HepG2 (cell line): ENCODE data around the gene TMEM267. TPM values are rescaled to one million over a fixed set of nuclear protein-coding genes. Genes with fewer than 3 reads are reported as not detected.

Experiments
- ARNT ChIP-seq: fragments of 450-650 bp; IDR thresholded peaks from 2 replicates; pipeline ENCODE4 v1.6.1; 2017
- IKZF4 ChIP-seq: sonication (generic); formaldehyde crosslinking; IDR thresholded peaks from 2 replicates; pipeline ENCODE4 v1.5.1; 2020; ENCODE audit warnings: borderline replicate concordance, mild to moderate bottlenecking, low read depth, missing genetic modification reagents; ENCODE audit errors: not compliant biosample characterization
- RFX1 ChIP-seq: fragments of 450-650 bp; IDR thresholded peaks from 2 replicates; pipeline ENCODE4 v1.6.1; 2017
- ZFAT ChIP-seq: sonication (generic); formaldehyde crosslinking; conservative IDR thresholded peaks from 2 replicates; pipeline ENCODE4 v1.8.1; 2023; ENCODE audit warnings: missing genetic modification reagents, inconsistent platforms
- ZKSCAN8 ChIP-seq: IDR thresholded peaks from 2 replicates; pipeline ENCODE4 v1.6.1; 2016; ENCODE audit warnings: borderline replicate concordance, missing genetic modification reagents, missing compliant biosample characterization
- ZNF672 ChIP-seq: sonication (generic); formaldehyde crosslinking; IDR thresholded peaks from 2 replicates; pipeline ENCODE4 v1.8.1; 2022; ENCODE audit warnings: missing genetic modification reagents
- polyA plus RNA-seq, 8 experiments: library from polyadenylated mRNA; depleted of rRNA in 3 of 8; stranded (reverse) in 7 of 8; unstranded in 1 of 8; fragments of >200 nt; fragmentation: Illumina TruSeq in 4 of 8; extraction: Trizol in 4 of 8; gene quantifications; 2 replicates each; pipeline versions ENCODE4 v1.2.1 to v1.2.3, GENCODE V29; 2011 to 2016; ENCODE audit warnings: low read depth in 4 of 8, missing spikeins in 1 of 8, mixed read lengths in 1 of 8; ENCODE audit not compliant: insufficient read depth in 1 of 8
- total RNA-seq, 5 experiments: library from RNA; depleted of rRNA; stranded (reverse); fragments of >200 nt; fragmentation: Illumina TruSeq; extraction: Trizol; gene quantifications; 2 replicates each; pipeline ENCODE4 v1.2.3, GENCODE V29; 2016; ENCODE audit warnings: low read depth in 1 of 5
- TF ChIP-seq, protein P1 (sequence below): sonication (generic); formaldehyde crosslinking; IDR thresholded peaks from one replicate; pipeline ENCODE4 v1.5.1; 2020; ENCODE audit warnings: mild to moderate bottlenecking, missing genetic modification reagents; ENCODE audit errors: not compliant biosample characterization
- TF ChIP-seq, protein P2 (sequence below): sonication (generic); formaldehyde crosslinking; IDR thresholded peaks from 2 replicates; pipeline ENCODE4 v1.5.1; 2020; ENCODE audit warnings: mild to moderate bottlenecking, missing genetic modification reagents, borderline replicate concordance
- TF ChIP-seq, protein P3 (sequence below): sonication (generic); formaldehyde crosslinking; IDR thresholded peaks from 2 replicates; pipeline ENCODE4 v1.5.0; 2020; ENCODE audit warnings: missing genetic modification reagents
- TF ChIP-seq, protein P4 (sequence below): sonication (generic); formaldehyde crosslinking; IDR thresholded peaks from 2 replicates; pipeline ENCODE4 v1.4.0; 2020; ENCODE audit warnings: low read depth, mild to moderate bottlenecking, missing genetic modification reagents
- TF ChIP-seq, protein P5 (sequence below): sonication (generic); formaldehyde crosslinking; IDR thresholded peaks from 2 replicates; pipeline ENCODE4 v1.8.0; 2023; ENCODE audit warnings: mild to moderate bottlenecking, missing genetic modification reagents

TMEM267 gene
- total and polyA plus RNA-seq, 2 of the 13 experiments (the other 11 are each of a cell fraction or from before 2014, with no cell fraction given) = 8.9 to 12.6 TPM

DNA sequence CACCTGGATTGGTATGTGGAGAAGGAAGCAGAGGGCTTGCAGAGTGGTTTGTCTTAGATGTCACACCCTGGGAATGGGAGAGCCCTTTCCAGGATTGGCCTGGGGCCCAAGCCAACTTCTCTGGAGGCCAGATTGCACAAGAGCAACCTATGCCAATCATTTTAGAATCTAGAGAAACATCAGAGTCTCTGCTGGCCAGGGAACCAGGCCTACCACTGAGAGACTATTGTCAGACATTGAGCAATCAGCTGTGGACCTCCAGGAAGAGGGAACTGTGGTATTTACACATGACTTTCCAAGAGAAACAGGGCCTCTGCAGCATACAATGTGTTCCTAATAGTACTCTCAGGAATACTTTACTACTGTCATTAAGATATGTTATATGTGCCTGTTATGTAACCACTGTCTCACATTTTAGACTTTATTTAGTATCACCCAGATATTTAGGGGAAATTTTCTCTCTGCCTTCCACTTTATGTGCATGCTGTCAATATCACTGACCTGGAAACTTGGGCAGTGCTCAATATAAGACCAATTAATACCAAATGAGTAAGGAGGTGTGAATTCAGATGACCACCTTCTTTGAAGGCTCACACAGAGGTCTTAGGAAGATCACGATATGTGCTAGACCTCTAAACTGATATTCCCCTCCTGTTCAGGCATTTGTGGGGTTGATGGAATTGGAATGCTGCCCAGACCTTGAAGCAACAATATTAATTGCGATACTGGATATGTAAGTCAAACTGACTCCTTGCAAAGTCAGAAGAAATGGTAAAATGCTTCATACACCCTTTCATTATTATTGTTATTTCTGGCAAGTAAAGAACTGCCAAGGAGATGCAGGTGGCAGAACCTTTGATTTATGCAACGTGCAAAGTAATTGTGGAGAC is 50.9 kb downstream of the TMEM267 start (continued):
- TF ChIP-seq, protein P1, sequence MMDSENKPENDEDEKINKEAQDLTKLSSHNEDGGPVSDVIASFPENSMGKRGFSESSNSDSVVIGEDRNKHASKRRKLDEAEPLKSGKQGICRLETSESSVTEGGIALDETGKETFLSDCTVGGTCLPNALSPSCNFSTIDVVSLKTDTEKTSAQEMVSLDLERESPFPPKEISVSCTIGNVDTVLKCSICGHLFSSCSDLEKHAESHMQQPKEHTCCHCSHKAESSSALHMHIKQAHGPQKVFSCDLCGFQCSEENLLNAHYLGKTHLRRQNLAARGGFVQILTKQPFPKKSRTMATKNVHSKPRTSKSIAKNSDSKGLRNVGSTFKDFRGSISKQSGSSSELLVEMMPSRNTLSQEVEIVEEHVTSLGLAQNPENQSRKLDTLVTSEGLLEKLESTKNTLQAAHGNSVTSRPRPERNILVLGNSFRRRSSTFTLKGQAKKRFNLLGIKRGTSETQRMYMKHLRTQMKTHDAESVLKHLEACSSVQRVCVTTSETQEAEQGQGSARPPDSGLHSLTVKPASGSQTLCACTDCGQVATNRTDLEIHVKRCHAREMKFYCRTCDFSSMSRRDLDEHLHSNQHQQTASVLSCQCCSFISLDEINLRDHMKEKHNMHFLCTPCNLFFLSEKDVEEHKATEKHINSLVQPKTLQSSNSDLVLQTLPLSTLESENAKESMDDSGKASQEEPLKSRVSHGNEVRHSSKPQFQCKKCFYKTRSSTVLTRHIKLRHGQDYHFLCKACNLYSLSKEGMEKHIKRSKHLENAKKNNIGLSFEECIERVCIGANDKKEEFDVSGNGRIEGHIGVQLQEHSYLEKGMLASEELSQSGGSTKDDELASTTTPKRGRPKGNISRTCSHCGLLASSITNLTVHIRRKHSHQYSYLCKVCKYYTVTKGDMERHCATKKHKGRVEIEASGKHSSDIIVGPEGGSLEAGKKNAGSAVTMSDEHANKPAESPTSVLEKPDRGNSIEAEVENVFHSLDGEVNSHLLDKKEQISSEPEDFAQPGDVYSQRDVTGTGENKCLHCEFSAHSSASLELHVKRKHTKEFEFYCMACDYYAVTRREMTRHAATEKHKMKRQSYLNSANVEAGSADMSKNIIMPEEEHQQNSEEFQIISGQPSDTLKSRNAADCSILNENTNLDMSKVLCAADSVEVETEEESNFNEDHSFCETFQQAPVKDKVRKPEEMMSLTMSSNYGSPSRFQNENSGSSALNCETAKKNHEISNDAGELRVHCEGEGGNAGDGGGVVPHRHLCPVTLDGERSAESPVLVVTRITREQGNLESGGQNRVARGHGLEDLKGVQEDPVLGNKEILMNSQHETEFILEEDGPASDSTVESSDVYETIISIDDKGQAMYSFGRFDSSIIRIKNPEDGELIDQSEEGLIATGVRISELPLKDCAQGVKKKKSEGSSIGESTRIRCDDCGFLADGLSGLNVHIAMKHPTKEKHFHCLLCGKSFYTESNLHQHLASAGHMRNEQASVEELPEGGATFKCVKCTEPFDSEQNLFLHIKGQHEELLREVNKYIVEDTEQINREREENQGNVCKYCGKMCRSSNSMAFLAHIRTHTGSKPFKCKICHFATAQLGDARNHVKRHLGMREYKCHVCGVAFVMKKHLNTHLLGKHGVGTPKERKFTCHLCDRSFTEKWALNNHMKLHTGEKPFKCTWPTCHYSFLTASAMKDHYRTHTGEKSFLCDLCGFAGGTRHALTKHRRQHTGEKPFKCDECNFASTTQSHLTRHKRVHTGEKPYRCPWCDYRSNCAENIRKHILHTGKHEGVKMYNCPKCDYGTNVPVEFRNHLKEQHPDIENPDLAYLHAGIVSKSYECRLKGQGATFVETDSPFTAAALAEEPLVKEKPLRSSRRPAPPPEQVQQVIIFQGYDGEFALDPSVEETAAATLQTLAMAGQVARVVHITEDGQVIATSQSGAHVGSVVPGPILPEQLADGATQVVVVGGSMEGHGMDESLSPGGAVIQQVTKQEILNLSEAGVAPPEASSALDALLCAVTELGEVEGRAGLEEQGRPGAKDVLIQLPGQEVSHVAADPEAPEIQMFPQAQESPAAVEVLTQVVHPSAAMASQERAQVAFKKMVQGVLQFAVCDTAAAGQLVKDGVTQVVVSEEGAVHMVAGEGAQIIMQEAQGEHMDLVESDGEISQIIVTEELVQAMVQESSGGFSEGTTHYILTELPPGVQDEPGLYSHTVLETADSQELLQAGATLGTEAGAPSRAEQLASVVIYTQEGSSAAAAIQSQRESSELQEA = no peak
- TF ChIP-seq ARNT (no peak), ZNF672 (CRISPR knock-in tag) (no peak), RFX1 (no peak), ZKSCAN8 (CRISPR knock-in tag) (peak; percentile 89; the same call in 1 of the 2 replicates), ZFAT (CRISPR knock-in tag) (no peak), IKZF4 (CRISPR knock-in tag) (no peak)
- TF ChIP-seq, protein P2, sequence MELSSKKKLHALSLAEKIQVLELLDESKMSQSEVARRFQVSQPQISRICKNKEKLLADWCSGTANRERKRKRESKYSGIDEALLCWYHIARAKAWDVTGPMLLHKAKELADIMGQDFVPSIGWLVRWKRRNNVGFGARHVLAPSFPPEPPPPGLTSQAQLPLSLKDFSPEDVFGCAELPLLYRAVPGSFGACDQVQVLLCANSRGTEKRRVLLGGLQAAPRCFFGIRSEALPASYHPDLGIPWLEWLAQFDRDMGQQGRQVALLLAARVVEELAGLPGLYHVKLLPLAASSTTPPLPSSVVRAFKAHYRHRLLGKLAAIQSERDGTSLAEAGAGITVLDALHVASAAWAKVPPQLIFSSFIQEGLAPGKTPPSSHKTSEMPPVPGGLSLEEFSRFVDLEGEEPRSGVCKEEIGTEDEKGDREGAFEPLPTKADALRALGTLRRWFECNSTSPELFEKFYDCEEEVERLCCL (CRISPR knock-in tag) = no peak
- TF ChIP-seq, protein P3, sequence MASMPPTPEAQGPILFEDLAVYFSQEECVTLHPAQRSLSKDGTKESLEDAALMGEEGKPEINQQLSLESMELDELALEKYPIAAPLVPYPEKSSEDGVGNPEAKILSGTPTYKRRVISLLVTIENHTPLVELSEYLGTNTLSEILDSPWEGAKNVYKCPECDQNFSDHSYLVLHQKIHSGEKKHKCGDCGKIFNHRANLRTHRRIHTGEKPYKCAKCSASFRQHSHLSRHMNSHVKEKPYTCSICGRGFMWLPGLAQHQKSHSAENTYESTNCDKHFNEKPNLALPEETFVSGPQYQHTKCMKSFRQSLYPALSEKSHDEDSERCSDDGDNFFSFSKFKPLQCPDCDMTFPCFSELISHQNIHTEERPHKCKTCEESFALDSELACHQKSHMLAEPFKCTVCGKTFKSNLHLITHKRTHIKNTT (CRISPR knock-in tag) = no peak
- TF ChIP-seq, protein P4, sequence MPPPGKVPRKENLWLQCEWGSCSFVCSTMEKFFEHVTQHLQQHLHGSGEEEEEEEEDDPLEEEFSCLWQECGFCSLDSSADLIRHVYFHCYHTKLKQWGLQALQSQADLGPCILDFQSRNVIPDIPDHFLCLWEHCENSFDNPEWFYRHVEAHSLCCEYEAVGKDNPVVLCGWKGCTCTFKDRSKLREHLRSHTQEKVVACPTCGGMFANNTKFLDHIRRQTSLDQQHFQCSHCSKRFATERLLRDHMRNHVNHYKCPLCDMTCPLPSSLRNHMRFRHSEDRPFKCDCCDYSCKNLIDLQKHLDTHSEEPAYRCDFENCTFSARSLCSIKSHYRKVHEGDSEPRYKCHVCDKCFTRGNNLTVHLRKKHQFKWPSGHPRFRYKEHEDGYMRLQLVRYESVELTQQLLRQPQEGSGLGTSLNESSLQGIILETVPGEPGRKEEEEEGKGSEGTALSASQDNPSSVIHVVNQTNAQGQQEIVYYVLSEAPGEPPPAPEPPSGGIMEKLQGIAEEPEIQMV (CRISPR knock-in tag) = no peak
- TF ChIP-seq, protein P5, sequence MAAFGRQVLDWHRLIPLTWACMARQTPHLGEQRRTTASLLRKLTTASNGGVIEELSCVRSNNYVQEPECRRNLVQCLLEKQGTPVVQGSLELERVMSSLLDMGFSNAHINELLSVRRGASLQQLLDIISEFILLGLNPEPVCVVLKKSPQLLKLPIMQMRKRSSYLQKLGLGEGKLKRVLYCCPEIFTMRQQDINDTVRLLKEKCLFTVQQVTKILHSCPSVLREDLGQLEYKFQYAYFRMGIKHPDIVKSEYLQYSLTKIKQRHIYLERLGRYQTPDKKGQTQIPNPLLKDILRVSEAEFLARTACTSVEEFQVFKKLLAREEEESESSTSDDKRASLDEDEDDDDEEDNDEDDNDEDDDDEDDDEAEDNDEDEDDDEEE (CRISPR knock-in tag) = no peak; the same call in 1 of the 2 replicates
